SK-N-MC (cell line): ENCODE measurements around the gene SCTR.

Experiments used
- EZH2 ChIP-seq: fragments of 200-600 bp; sonication (generic); IDR thresholded peaks from one replicate; pipeline ENCODE4 v1.6.1; 2017; ENCODE audit warnings: antibody characterized with exemption
- FOXP2 ChIP-seq: optimal IDR thresholded peaks from 2 replicates; pipeline ENCODE3; 2011; ENCODE audit warnings: mild to moderate bottlenecking, moderate library complexity; ENCODE audit not compliant: insufficient read depth; ENCODE audit errors: extremely low read length, control extremely low read depth
- POLR2AphosphoS5 ChIP-seq: IDR thresholded peaks from 2 replicates; pipeline ENCODE4 v1.6.1; 2012; ENCODE audit warnings: mild to moderate bottlenecking, low read depth, low read length, borderline replicate concordance

DNA sequence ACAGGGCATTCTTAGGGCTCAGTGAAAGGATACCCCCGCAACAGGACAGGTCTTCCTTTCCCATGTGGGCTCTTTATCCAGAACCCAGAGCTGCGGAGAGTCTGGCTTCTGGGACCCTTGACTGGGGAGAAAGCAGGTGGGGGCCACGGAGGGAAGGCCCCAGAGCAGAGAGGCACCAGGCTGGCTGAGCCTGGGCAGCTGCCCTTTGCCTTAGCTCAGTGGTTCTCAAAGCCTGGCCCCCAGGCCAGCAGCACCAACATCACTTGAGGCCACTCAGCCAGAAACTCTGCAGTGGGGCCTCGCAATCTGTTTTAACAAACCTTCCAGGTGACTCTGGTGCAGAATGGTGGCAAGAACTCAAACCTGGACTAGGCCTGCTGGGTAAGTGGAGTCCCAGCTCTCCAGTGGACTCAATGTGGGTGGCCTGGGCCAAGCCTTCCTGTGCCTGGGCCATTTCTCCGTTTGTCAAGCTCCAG, 94.2 kb downstream of the SCTR start:
- TF ChIP-seq EZH2 = no peak
- no peak for TF ChIP-seq POLR2AphosphoS5
- no peak for TF ChIP-seq FOXP2
